Prostate gland (tissue), 2 donors: Measurements from ENCODE around the gene CCNT2.

ENCODE experiments used
- POLR2A ChIP-seq: fragments of 450-650 bp; IDR thresholded peaks from one replicate; pipeline ENCODE4 v1.6.1; 2016; ENCODE audit warnings: antibody characterized with exemption, mild to moderate bottlenecking
- POLR2AphosphoS5 ChIP-seq: sonication (generic); formaldehyde crosslinking; IDR thresholded peaks from one replicate; pipeline ENCODE4 v1.6.1; 2017; ENCODE audit warnings: antibody characterized with exemption
- TF ChIP-seq, protein P1 (sequence below), 4 experiments: fragments of 200-600 bp in 2 of 4; fragments of 450-650 bp in 2 of 4; sonication (generic) in 2 of 4; IDR thresholded peaks; 1 replicate in 3 of 4; 2 replicates in 1 of 4; pipeline ENCODE4 v1.5.1; 2016 to 2019; ENCODE audit warnings: antibody characterized with exemption in 4 of 4, mild to moderate bottlenecking in 2 of 4, moderate library complexity in 2 of 4

DNA sequence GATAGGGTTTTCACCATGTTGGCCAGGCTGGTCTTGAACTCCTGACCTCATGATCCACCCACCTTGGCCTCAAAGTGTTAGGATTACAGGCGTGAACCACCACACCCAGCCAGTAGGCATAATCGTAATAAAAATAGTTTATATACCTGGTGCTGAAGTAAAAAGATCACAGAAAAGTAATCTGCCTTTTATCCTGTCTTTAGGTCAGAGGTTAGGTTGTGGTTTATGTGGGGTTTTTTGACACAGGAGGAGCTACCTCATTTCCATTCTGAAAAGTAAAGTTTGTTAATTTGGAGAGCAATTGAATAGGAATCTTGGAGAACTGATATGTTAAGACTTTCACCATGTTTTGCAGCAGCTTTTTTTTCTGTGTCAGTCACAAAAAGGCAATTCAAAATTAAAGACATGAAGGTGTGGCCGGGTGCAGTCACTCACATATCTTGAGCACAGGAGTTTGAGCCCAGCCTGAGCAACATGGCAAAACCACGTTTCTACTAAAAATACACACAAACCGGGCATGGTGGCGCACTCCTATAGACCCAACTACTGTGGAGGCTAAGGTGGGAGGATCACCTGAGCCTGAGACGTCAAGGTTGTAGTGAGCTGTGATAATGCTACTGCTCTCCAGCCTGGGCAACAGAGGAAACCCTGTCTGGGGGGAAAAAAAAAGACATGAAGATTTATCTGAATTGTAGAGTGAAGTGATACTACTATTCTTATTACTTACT is 31.5 kb downstream of the CCNT2 start:
- TF ChIP-seq, protein P1, sequence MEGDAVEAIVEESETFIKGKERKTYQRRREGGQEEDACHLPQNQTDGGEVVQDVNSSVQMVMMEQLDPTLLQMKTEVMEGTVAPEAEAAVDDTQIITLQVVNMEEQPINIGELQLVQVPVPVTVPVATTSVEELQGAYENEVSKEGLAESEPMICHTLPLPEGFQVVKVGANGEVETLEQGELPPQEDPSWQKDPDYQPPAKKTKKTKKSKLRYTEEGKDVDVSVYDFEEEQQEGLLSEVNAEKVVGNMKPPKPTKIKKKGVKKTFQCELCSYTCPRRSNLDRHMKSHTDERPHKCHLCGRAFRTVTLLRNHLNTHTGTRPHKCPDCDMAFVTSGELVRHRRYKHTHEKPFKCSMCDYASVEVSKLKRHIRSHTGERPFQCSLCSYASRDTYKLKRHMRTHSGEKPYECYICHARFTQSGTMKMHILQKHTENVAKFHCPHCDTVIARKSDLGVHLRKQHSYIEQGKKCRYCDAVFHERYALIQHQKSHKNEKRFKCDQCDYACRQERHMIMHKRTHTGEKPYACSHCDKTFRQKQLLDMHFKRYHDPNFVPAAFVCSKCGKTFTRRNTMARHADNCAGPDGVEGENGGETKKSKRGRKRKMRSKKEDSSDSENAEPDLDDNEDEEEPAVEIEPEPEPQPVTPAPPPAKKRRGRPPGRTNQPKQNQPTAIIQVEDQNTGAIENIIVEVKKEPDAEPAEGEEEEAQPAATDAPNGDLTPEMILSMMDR (IDR thresholded peaks at IDR 0.05), result no peak
- no peak for TF ChIP-seq POLR2A
- no peak for TF ChIP-seq POLR2AphosphoS5
